HCT116 (cell line): ENCODE data around the gene ARHGEF10L.

Experiments used
- CTCF ChIP-seq, 3 experiments: fragments of 200-600 bp in 1 of 3; sonication (generic) in 1 of 3; IDR thresholded peaks in 2 of 3; conservative IDR thresholded peaks in 1 of 3; 2 replicates each; pipeline ENCODE4 v1.5.1; 2012 to 2017; ENCODE audit warnings: low read depth in 2 of 3, low read length in 2 of 3, antibody characterized with exemption in 1 of 3, borderline replicate concordance in 1 of 3, control low read depth in 1 of 3, mild to moderate bottlenecking in 1 of 3, mixed read lengths in 1 of 3, mixed run types in 1 of 3, moderate library complexity in 1 of 3; ENCODE audit not compliant: insufficient read depth in 1 of 3
- MAX ChIP-seq: IDR thresholded peaks from 2 replicates; pipeline ENCODE4 v1.6.1; 2012

DNA sequence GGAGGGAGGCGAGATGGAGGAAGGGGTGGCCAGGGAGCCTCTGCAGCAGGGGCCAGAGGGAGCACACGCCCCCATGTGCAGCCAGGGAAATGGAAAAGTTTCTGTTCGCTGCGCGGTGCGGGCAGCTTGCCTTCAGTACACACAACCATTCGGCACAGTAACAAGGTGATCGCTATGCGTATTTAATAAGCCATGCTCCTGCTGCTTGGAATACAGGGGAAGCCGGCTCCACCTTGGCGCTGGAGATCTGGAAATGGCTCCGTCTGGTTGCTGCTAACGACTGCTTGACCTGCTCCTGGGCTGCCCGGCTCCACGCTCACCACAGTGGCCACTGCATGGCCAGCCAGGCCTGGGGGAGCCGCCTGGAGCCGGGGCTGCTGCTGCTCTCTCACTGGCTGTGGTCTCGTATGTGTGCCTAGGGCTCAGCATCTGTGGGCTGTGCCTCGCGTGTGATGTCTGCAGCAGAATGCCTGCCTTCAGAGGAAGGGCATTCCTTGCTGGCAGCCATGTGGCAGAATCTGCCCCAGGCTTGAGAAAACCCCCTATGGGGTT lies 129.2 kb downstream of the ARHGEF10L start:
- TF ChIP-seq CTCF (IDR thresholded peaks at IDR 0.05 in 2 of 3, conservative IDR thresholded peaks at IDR 0.05 in 1 of 3; ENCODE audit: borderline replicate concordance in 1 of 3, insufficient read depth in 1 of 3, low read depth in 2 of 3, low read length in 2 of 3), result no peak
- no peak for TF ChIP-seq MAX
